Smooth muscle cell (in vitro differentiated cells): ENCODE data around the gene NECTIN1. TPM values are rescaled to one million over a fixed set of nuclear protein-coding genes. Genes with fewer than 3 reads are reported as not detected.

Experiments
- DNase-seq: peaks from one replicate; lab custom pipeline; 2025; ENCODE audit not compliant: unreplicated experiment; lab: John Stamatoyannopoulos, UW
- H2AFZ ChIP-seq: fragments of 200-600 bp; sonication (generic); 2 replicates; pipeline ENCODE4 v1.6.0; 2016; ENCODE audit warnings: antibody characterized with exemption, low read depth, mild to moderate bottlenecking
- H3F3A ChIP-seq: fragments of 200-600 bp; sonication (generic); 2 replicates; pipeline ENCODE4 v1.6.0; 2017; ENCODE audit warnings: antibody characterized with exemption, low read depth
- H3K27ac ChIP-seq: fragments of 200-600 bp; sonication (generic); 2 replicates; pipeline ENCODE4 v1.5.1; 2016; ENCODE audit warnings: low read depth, mild to moderate bottlenecking
- H3K27me3 ChIP-seq: fragments of 200-600 bp; sonication (generic); 2 replicates; pipeline ENCODE4 v1.6.1; 2016; ENCODE audit warnings: low read depth, mild to moderate bottlenecking
- H3K36me3 ChIP-seq: fragments of 200-600 bp; sonication (generic); 2 replicates; pipeline ENCODE4 v1.5.1; 2016; ENCODE audit warnings: low read depth
- H3K4me1 ChIP-seq: fragments of 200-600 bp; sonication (generic); 2 replicates; pipeline ENCODE4 v1.5.1; 2016; ENCODE audit warnings: low read depth
- H3K4me2 ChIP-seq: fragments of 200-600 bp; sonication (generic); 2 replicates; pipeline ENCODE4 v1.6.0; 2016; ENCODE audit warnings: mild to moderate bottlenecking
- H3K4me3 ChIP-seq: fragments of 200-600 bp; sonication (generic); 2 replicates; pipeline ENCODE4 v1.5.1; 2016; ENCODE audit warnings: mild to moderate bottlenecking
- H3K79me2 ChIP-seq: fragments of 200-600 bp; sonication (generic); 2 replicates; pipeline ENCODE4 v1.6.0; 2016; ENCODE audit warnings: low read depth, mild to moderate bottlenecking
- H3K9ac ChIP-seq: fragments of 200-600 bp; sonication (generic); 2 replicates; pipeline ENCODE4 v1.6.0; 2016; ENCODE audit warnings: low read depth
- H3K9me3 ChIP-seq: fragments of 200-600 bp; sonication (generic); replicated peaks from 2 replicates; pipeline ENCODE4 v1.5.1; 2016; ENCODE audit warnings: low read depth
- H4K20me1 ChIP-seq: fragments of 200-600 bp; sonication (generic); 2 replicates; pipeline ENCODE4 v1.6.0; 2016; ENCODE audit warnings: low read depth
- WGBS: methylation state at CpG from one replicate; pipeline ENCODE4 v1.1.7; 2016; ENCODE audit warnings: low lambda C conversion rate; 5-methylcytosine and 5-hydroxymethylcytosine counted together
- polyA plus RNA-seq: library from polyadenylated mRNA; unstranded; fragments of >200 nt; fragmentation: Nextera tagmentation; extraction: Ambion mirVana; gene quantifications from 2 replicates; pipeline ENCODE4 v1.2.1, GENCODE V29; 2016
- total RNA-seq: library from RNA; depleted of rRNA; stranded (reverse); fragments of >200 nt; gene quantifications from 2 replicates; pipeline ENCODE4 v1.2.3, GENCODE V29; 2014
- TF ChIP-seq, protein P1 (sequence below): fragments of 200-600 bp; sonication (generic); IDR thresholded peaks from 2 replicates; pipeline ENCODE4 v1.5.1; 2017; ENCODE audit warnings: borderline replicate concordance, mild to moderate bottlenecking, antibody characterized with exemption; ENCODE audit not compliant: insufficient read depth, poor library complexity, severe bottlenecking

NECTIN1 gene
- total and polyA plus RNA-seq, 2 experiments from 2014 or later: 4.9 to 10.1 TPM

DNA sequence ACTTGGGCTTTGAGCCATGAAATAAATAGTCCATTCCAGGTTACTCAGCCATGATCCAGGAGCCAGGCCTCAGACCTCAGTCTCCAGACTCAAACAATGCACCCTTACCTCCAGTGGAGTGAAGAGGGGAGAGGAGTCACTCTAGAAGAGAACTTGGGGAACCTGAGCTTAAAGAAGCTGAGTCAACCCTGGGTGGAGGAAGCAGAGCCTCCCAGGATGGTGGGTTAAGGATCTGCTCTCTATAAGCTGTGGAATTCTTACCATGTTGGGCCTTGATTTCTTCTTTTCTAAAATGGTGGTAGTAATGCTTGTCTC is 113.2 kb downstream of the NECTIN1 start:
- Histone ChIP-seq H3K79me2 (no peaks in the 10 kb centered on the region), H3K27me3 (no peaks in the 10 kb centered on the region), H3F3A (peaks cover 9% of the 10 kb centered on the region), H3K4me1 (peaks cover 20% of the 10 kb centered on the region), H2AFZ (no peak overlapping the region), H3K9ac (peak overlapping the region; percentile 28), H3K27ac (peak overlapping the region; percentile 79), H3K9me3 (no peaks in the 10 kb centered on the region), H3K36me3 (no peaks in the 10 kb centered on the region), H3K4me2 (peak overlapping the region; percentile 61), H4K20me1 (no peaks in the 10 kb centered on the region), H3K4me3 (no peak overlapping the region)
- TF ChIP-seq, protein P1, sequence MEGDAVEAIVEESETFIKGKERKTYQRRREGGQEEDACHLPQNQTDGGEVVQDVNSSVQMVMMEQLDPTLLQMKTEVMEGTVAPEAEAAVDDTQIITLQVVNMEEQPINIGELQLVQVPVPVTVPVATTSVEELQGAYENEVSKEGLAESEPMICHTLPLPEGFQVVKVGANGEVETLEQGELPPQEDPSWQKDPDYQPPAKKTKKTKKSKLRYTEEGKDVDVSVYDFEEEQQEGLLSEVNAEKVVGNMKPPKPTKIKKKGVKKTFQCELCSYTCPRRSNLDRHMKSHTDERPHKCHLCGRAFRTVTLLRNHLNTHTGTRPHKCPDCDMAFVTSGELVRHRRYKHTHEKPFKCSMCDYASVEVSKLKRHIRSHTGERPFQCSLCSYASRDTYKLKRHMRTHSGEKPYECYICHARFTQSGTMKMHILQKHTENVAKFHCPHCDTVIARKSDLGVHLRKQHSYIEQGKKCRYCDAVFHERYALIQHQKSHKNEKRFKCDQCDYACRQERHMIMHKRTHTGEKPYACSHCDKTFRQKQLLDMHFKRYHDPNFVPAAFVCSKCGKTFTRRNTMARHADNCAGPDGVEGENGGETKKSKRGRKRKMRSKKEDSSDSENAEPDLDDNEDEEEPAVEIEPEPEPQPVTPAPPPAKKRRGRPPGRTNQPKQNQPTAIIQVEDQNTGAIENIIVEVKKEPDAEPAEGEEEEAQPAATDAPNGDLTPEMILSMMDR: no peak
- no peak for DNase-seq

DNA sequence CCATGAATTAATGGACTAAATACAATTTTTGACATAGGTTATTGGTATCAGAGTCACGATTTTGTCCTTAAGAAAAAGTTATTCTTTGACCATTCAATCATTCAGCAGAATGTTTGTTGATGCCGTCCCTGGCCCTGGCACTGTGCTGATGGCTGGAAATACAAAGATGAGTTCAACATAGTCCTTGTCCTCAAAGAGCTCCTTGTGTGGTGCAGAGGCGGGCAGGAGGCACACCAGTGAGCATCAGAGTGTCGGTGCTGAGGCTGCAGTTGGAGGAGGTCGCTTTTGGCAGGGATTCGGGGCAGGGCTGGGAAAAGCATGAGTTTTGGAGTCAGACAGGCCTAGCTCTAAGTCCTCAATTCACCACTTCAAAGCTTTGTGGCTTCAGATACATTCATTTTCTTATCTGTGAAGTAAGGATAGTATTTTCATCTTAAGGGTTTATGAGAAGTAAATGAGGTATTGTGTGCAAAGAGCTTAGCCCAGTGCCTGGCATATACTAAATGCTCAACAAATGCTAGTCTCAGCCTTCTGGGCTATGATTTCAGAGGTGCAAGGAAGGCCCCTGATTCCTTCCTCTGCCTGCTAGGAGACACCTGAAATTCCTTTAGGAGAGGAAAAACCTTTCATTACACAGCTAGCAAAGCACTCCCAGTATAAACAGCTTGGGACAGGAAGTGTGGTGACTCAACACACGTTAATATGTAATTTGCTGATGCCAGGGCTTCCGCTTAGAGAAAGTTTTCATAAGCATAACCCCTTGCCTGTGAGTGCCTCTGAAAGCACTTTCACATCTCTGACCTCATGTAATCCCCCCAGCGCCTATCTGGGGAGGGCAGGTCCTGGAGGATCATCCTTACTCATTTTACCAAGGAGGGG is 113.8 kb downstream of the NECTIN1 start:
- TF ChIP-seq, protein P1: no peak
- Histone ChIP-seq H4K20me1 (no peaks in the 10 kb centered on the region), H3K36me3 (no peaks in the 10 kb centered on the region), H3K9me3 (no peaks in the 10 kb centered on the region), H3K9ac (peak overlapping the region; percentile 28), H3K27ac (peak overlapping the region; percentile 79), H2AFZ (no peak overlapping the region), H3K4me3 (no peak overlapping the region), H3K79me2 (no peaks in the 10 kb centered on the region), H3F3A (peaks cover 9% of the 10 kb centered on the region), H3K27me3 (no peaks in the 10 kb centered on the region), H3K4me2 (peak overlapping the region; percentile 61), H3K4me1 (peaks cover 20% of the 10 kb centered on the region)
- WGBS: 41% methylated on average over 9 of the region's 9 CpGs
- no peak for DNase-seq

DNA sequence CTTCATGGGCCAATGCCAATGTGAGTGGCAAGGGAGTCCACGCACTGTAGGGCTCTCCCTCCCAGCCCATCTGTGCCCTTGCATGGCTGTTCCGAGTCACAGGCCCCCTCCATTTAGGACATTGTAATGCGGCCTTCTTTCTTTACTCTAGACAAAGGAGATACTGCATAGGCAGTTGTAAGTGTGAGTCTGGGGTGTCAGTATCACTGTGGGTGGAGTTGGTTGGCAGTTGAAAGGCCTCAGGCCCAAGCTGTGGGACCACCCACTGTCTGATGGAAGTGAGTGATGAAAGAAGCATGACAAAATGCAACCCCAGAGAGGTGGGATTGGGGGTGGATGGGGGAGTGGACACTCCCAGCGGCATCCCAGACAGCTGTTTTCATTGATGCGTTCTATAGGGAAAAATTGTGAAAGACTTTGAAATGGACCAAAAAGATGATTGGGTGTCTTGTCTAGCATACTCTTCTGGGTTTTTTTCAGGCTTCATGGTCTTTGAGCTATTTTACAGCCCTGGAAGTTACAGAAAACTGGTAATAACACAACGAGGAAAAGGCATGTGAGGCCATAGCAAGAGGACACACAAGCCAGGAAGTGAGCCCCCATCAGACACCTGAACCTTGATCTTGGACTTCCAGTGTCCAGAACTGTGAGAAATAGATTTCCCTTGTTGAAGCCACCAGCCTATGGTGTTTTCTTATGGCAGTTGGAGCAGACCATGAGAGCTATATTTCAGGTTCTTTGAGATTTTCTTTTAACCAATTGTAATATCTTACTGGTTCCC is 114.6 kb downstream of the NECTIN1 start:
- H3K4me2 ChIP-seq: no peak overlapping the region
- peaks cover 20% of the 10 kb centered on the region for H3K4me1 ChIP-seq
- H2AFZ ChIP-seq: no peak overlapping the region
- H3K36me3 ChIP-seq: no peaks in the 10 kb centered on the region
- no peaks in the 10 kb centered on the region for H3K79me2 ChIP-seq
- WGBS: 96% methylated on average over 6 of the region's 6 CpGs
- H3K9ac ChIP-seq: no peak overlapping the region
- H3K27me3 ChIP-seq: no peaks in the 10 kb centered on the region
- TF ChIP-seq, protein P1: no peak
- no peak for DNase-seq
- H4K20me1 ChIP-seq: no peaks in the 10 kb centered on the region
- no peaks in the 10 kb centered on the region for H3K9me3 ChIP-seq
- H3K4me3 ChIP-seq: no peak overlapping the region
- H3F3A ChIP-seq: peaks cover 9% of the 10 kb centered on the region
- no peak overlapping the region for H3K27ac ChIP-seq
